GM23248 (cell line): ENCODE results near the gene FCN1. TPM values are rescaled to one million over a fixed set of nuclear protein-coding genes. Genes with fewer than 3 reads are reported as not detected.

Experiments
- DNase-seq: peaks from one replicate; pipeline ENCODE4 v3.0.0-alpha.2; 2015
- H2AFZ ChIP-seq: fragments of 200-600 bp; sonication (generic); 2 replicates; pipeline ENCODE4 v1.6.1; 2016; ENCODE audit warnings: antibody characterized with exemption
- H3F3A ChIP-seq: fragments of 200-600 bp; sonication (generic); 2 replicates; pipeline ENCODE4 v1.6.1; 2016; ENCODE audit warnings: mild to moderate bottlenecking, antibody characterized with exemption, mixed run types; ENCODE audit not compliant: insufficient read depth
- H3K27ac ChIP-seq: fragments of 200-600 bp; sonication (generic); 2 replicates; pipeline ENCODE4 v1.5.1; 2016; ENCODE audit warnings: mild to moderate bottlenecking
- H3K27me3 ChIP-seq: fragments of 200-600 bp; sonication (generic); replicated peaks from 2 replicates; pipeline ENCODE4 v1.6.1; 2016; ENCODE audit warnings: mild to moderate bottlenecking; ENCODE audit not compliant: insufficient read depth
- H3K36me3 ChIP-seq: fragments of 200-600 bp; sonication (generic); 2 replicates; pipeline ENCODE4 v1.6.1; 2016; ENCODE audit warnings: low read depth, mild to moderate bottlenecking
- H3K4me1 ChIP-seq: fragments of 200-600 bp; sonication (generic); 2 replicates; pipeline ENCODE4 v1.6.1; 2016; ENCODE audit warnings: mild to moderate bottlenecking; ENCODE audit not compliant: insufficient read depth
- H3K4me2 ChIP-seq: fragments of 200-600 bp; sonication (generic); one replicate; pipeline ENCODE4 v1.6.1; 2016; ENCODE audit warnings: mild to moderate bottlenecking; ENCODE audit not compliant: unreplicated experiment
- H3K4me3 ChIP-seq: fragments of 200-600 bp; sonication (generic); 2 replicates; pipeline ENCODE4 v1.5.1; 2016; ENCODE audit warnings: mild to moderate bottlenecking
- H3K79me2 ChIP-seq: fragments of 200-600 bp; sonication (generic); 2 replicates; pipeline ENCODE4 v1.6.1; 2016; ENCODE audit warnings: mild to moderate bottlenecking; ENCODE audit not compliant: insufficient read depth
- H3K9ac ChIP-seq: fragments of 200-600 bp; sonication (generic); 2 replicates; pipeline ENCODE4 v1.6.1; 2016; ENCODE audit warnings: mild to moderate bottlenecking
- H3K9me2 ChIP-seq: fragments of 200-600 bp; sonication (generic); 2 replicates; pipeline ENCODE4 v1.6.1; 2016; ENCODE audit warnings: mixed run types, mild to moderate bottlenecking, moderate library complexity; ENCODE audit not compliant: insufficient read depth
- H3K9me3 ChIP-seq: fragments of 200-600 bp; sonication (generic); one replicate; pipeline ENCODE4 v1.6.1; 2017; ENCODE audit warnings: low read depth
- H4K20me1 ChIP-seq: fragments of 200-600 bp; sonication (generic); 2 replicates; pipeline ENCODE4 v1.6.0; 2016; ENCODE audit not compliant: insufficient read depth
- EZH2 ChIP-seq: fragments of 200-600 bp; sonication (generic); IDR thresholded peaks from 2 replicates; pipeline ENCODE4 v1.6.1; 2018; ENCODE audit warnings: antibody characterized with exemption, mild to moderate bottlenecking; ENCODE audit not compliant: insufficient read depth, poor library complexity, severe bottlenecking
- EZH2phosphoT487 ChIP-seq: fragments of 200-600 bp; sonication (generic); IDR thresholded peaks from 2 replicates; pipeline ENCODE4 v1.6.1; 2018; ENCODE audit warnings: antibody characterized with exemption, moderate library complexity, mild to moderate bottlenecking, low read depth; ENCODE audit not compliant: insufficient read depth
- WGBS, 2 experiments: methylation state at CpG; one replicate each; pipeline ENCODE4 v1.1.6; 2015 to 2017; ENCODE audit warnings: low lambda C conversion rate in 2 of 2, low coverage in 1 of 2; ENCODE audit errors: missing lambda C conversion rate in 2 of 2; 5-methylcytosine and 5-hydroxymethylcytosine counted together
- in situ Hi-C: fragments of 300-500 bp; cut with MboI; formaldehyde crosslinking; loops from 2 replicates; pipeline ENCODE4 v1.15.0; 2020
- polyA plus RNA-seq: library from polyadenylated mRNA; unstranded; fragments of >200 nt; fragmentation: Nextera tagmentation; extraction: Ambion mirVana; gene quantifications from 2 replicates; pipeline ENCODE4 v1.2.1, GENCODE V29; 2016
- total RNA-seq: library from RNA; depleted of rRNA; stranded (reverse); fragments of >200 nt; shearing (Covaris generic); gene quantifications from 2 replicates; pipeline ENCODE4 v1.2.3, GENCODE V29; 2014

The FCN1 gene
- total and polyA plus RNA-seq, 2 experiments from 2014 or later, result not detected

DNA sequence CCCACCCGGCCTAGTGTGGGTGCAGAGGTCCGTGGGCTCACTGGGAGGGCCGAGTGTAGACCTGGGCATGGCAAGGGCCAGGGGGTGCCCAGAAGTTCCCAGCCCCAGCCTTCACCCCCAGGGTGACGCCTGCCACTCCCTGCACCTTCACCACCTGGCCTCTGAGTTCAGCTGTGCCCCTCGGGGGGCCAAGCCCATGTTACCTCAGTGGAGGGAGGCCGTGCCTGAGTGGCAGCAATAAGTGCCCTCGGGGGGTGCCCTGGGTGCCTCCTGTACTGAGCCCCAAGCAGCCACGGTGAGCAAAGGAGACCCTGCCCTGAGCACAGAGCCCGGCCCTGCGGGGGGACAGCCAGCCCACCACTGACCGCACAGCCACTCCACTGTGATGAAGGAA is 47.4 kb downstream of the FCN1 start:
- no peak overlapping the region for H3K27ac ChIP-seq
- no peak overlapping the region for H3K9ac ChIP-seq
- TF ChIP-seq EZH2 (no peak), EZH2phosphoT487 (no peak)
- H3K4me1 ChIP-seq, result no peaks in the 10 kb centered on the region
- H3K36me3 ChIP-seq, result no peaks in the 10 kb centered on the region
- no peak for DNase-seq
- H3K9me2 ChIP-seq, result no peaks in the 10 kb centered on the region
- no peak overlapping the region for H2AFZ ChIP-seq
- H3K27me3 ChIP-seq, result peaks cover 29% of the 10 kb centered on the region
- H3K79me2 ChIP-seq, result no peaks in the 10 kb centered on the region
- H3K4me2 ChIP-seq, result no peak overlapping the region
- in situ Hi-C loops, result no loop called here
- H3K4me3 ChIP-seq, result no peak overlapping the region
- no peaks in the 10 kb centered on the region for H4K20me1 ChIP-seq
- no peaks in the 10 kb centered on the region for H3K9me3 ChIP-seq
- H3F3A ChIP-seq, result no peaks in the 10 kb centered on the region
- WGBS, 2 experiments, result 58 to 60% methylated on average over 11 of the region's 11 CpGs

DNA sequence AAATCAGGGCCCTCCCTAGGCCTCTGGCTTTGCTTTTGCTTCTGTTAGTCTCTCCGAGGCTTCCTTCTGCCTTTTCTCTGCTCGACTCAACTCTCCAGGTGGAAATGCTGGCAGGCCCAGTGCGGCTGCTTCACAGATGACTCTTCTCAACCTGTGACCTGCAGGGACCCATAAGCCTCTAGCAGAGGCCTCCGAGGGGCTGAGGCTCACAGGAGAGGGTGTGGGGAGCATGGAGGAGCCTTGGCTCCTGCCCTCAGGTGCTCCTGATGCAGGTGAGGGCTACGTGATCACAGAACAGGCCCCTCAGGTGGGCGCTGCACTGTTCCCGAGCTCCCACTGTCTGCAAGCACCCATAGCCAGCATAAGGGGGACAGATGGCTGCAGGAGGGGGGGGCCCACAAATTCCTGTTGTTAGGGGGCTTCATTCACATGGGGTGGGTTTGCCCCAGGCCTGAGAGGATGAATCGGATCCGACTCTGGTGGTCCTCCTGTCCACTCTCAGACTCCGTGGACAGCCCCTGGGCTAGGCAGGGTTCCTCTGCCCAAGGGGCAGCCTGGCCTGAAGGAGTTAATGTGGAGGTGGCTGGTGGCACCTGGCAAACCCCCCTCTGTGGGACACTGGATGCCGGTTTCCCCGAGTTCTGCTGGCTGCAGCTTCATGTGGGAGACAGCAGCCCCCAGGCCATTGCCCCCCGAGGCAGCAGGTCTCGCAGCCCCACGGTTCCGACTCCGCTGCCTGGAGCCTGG is 48.0 kb downstream of the FCN1 start:
- H3K4me3 ChIP-seq, result no peak overlapping the region
- H3K27ac ChIP-seq, result no peak overlapping the region
- no peaks in the 10 kb centered on the region for H3K36me3 ChIP-seq
- H3K9ac ChIP-seq, result no peak overlapping the region
- H3K79me2 ChIP-seq, result no peaks in the 10 kb centered on the region
- TF ChIP-seq EZH2, result no peak
- no peak for TF ChIP-seq EZH2phosphoT487
- 59 to 60% methylated on average over 15 to 17 of the region's 17 CpGs for WGBS, 2 experiments
- H3K9me2 ChIP-seq, result no peaks in the 10 kb centered on the region
- H4K20me1 ChIP-seq, result no peaks in the 10 kb centered on the region
- no peaks in the 10 kb centered on the region for H3K4me1 ChIP-seq
- no peak overlapping the region for H3K4me2 ChIP-seq
- no peaks in the 10 kb centered on the region for H3K9me3 ChIP-seq
- no peak for DNase-seq
- H2AFZ ChIP-seq, result no peak overlapping the region
- no peaks in the 10 kb centered on the region for H3F3A ChIP-seq
- in situ Hi-C loops, result no loop called here
- peaks cover 25% of the 10 kb centered on the region for H3K27me3 ChIP-seq

DNA sequence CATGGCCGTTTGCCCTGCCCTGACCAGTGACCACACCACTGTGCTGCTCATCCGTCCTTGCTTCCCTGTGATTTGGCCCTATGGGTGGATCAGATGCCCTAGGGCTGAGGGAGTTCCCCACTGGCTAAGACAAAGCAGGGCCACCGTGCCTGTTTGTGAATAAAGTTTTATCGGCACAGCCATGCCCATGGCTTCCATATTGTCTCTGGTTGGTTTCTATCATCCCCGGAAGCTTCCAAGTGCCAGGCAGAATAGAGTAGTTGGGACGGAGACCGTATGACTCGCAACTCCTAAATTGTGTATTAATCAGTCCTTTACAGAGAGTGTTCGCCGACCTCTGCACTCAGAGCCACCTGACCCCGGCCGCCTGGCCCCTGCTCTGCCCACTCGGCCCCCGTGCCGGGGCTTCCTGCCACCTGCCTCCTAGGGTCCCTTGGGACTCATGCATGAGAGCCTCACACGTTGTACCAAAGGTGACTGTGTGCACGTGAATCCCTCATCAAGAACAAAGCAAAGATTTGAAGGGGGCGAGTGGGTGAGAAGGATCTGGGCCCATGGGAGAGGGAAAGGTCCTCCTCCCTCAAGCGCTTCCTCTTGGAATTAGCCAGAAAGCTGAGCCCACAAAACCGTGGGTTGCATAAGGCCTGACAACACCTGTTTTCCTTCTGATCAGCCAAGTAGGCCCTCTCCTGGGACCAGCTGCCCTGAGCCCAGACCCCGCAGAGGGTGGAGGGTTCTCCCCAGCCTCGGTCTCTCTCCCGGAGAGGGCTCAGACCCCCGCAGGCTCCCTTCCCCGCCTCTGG is 48.8 kb downstream of the FCN1 start:
- Histone ChIP-seq H3K4me1 (no peaks in the 10 kb centered on the region), H2AFZ (no peak overlapping the region), H3K79me2 (no peaks in the 10 kb centered on the region), H3K36me3 (no peaks in the 10 kb centered on the region), H3F3A (no peaks in the 10 kb centered on the region), H3K27ac (no peak overlapping the region), H3K9ac (no peak overlapping the region), H3K9me3 (no peaks in the 10 kb centered on the region), H3K9me2 (no peaks in the 10 kb centered on the region), H3K4me2 (no peak overlapping the region), H3K4me3 (no peak overlapping the region), H4K20me1 (no peaks in the 10 kb centered on the region), H3K27me3 (peaks cover 19% of the 10 kb centered on the region)
- in situ Hi-C loops, result no loop called here
- TF ChIP-seq EZH2 (no peak), EZH2phosphoT487 (no peak)
- DNase-seq, result no peak
- 68 to 71% methylated on average over 23 to 25 of the region's 25 CpGs for WGBS, 2 experiments

DNA sequence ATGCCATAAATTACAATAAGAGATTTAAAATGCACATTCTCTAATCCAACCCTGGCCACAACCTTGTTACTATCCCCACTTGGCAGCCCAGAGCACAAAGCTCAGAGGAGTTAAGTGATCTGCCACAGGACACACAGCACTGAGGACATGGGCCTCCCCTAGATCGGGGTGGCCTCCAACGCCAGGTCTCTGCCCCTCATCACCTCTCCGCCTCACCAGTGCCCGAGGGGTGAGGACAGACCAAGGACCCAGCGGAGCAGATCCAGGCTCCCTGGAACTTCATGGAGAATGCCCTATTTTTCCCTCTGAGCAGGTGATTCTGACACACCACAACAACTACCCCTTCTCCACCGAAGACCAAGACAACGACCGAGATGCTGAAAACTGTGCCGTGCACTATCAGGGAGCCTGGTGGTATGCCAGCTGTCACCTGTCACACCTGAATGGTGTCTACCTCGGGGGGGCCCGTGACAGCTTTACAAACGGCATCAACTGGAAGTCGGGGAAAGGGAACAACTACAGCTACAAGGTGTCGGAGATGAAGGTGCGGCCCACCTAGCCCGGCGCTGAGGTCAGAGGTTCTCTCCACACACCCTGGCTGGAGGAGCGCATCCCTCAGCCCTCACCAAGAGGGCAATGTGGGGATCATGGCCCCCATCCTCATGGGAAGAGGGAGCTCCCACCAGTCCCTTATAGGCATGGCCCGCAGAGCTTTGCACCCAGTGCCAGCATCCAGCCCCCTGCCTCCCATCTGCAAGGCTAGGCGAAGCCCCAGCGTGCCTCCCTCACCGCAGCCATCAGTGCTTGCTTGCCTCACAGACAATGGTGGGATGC is 49.6 kb downstream of the FCN1 start:
- no peak overlapping the region for H2AFZ ChIP-seq
- WGBS, 2 experiments, result 74 to 75% methylated on average over 21 to 22 of the region's 22 CpGs
- no peaks in the 10 kb centered on the region for H3F3A ChIP-seq
- no peaks in the 10 kb centered on the region for H3K79me2 ChIP-seq
- in situ Hi-C loops, result no loop called here
- TF ChIP-seq EZH2 (no peak), EZH2phosphoT487 (no peak)
- no peaks in the 10 kb centered on the region for H3K36me3 ChIP-seq
- no peaks in the 10 kb centered on the region for H3K9me2 ChIP-seq
- no peaks in the 10 kb centered on the region for H4K20me1 ChIP-seq
- H3K27ac ChIP-seq, result no peak overlapping the region
- DNase-seq, result no peak
- H3K4me1 ChIP-seq, result no peaks in the 10 kb centered on the region
- no peaks in the 10 kb centered on the region for H3K9me3 ChIP-seq
- no peak overlapping the region for H3K4me2 ChIP-seq
- no peak overlapping the region for H3K9ac ChIP-seq
- peaks cover 20% of the 10 kb centered on the region for H3K27me3 ChIP-seq
- no peak overlapping the region for H3K4me3 ChIP-seq
